CD4-positive, CD25-positive, alpha-beta regulatory T cell (primary cell): Measurements from ENCODE around the gene ELMO1. TPM values are rescaled to one million over a fixed set of nuclear protein-coding genes. Genes with fewer than 3 reads are reported as not detected.
A peak's percentile ranks its signal among the peaks of the same experiment; 100 is the strongest.

ENCODE experiments used
- ATAC-seq, 2 donors: fragments of 150-1000 bp; cut with Tn5 transposase; one replicate each; pipeline ENCODE4 v1.10.0; 2021; ENCODE audit warnings: low read depth in 2 of 2, moderate number of reproducible peaks in 2 of 2, moderate library complexity in 1 of 2
- DNase-seq, 3 donors: peaks; one replicate each; pipeline versions ENCODE4 v3.0.0 to v3.0.0-alpha.2; 2012 to 2022; ENCODE audit warnings: mixed read lengths in 1 of 3
- H3K27ac ChIP-seq: one replicate; pipeline ENCODE4 v1.7.0; 2013; ENCODE audit warnings: mild to moderate bottlenecking, low read length; ENCODE audit not compliant: insufficient read depth, poor library complexity, severe bottlenecking
- H3K27me3 ChIP-seq: one replicate; pipeline ENCODE4 v1.7.0; 2013; ENCODE audit warnings: low read length; ENCODE audit not compliant: control insufficient read depth, insufficient read depth
- H3K36me3 ChIP-seq: one replicate; pipeline ENCODE4 v1.7.0; 2013; ENCODE audit warnings: mild to moderate bottlenecking, low read length, moderate library complexity; ENCODE audit not compliant: control insufficient read depth, insufficient read depth
- H3K4me1 ChIP-seq: 2 replicates; pipeline ENCODE4 v1.7.0; 2013; ENCODE audit warnings: mild to moderate bottlenecking, low read length; ENCODE audit not compliant: insufficient read depth, control insufficient read depth, poor library complexity, severe bottlenecking
- H3K4me3 ChIP-seq: one replicate; pipeline ENCODE4 v1.7.0; 2013; ENCODE audit warnings: low read depth, mild to moderate bottlenecking, low read length, moderate library complexity
- H3K9me3 ChIP-seq, 2 experiments: 1 replicate in 1 of 2; 2 replicates in 1 of 2; pipeline ENCODE4 v1.7.0; 2013; ENCODE audit warnings: low read length in 2 of 2, mild to moderate bottlenecking in 1 of 2, moderate library complexity in 1 of 2; ENCODE audit not compliant: control insufficient read depth in 2 of 2
- H3K27ac Mint-ChIP-seq, 3 donors: one replicate each; pipeline ENCODE4 v1.8.0; 2020 to 2022; ENCODE audit warnings: mild to moderate bottlenecking in 3 of 3, mixed read lengths in 3 of 3, moderate library complexity in 2 of 3
- H3K27me3 Mint-ChIP-seq: one replicate; pipeline ENCODE4 v1.8.0; 2022; ENCODE audit warnings: mild to moderate bottlenecking, mixed read lengths
- H3K36me3 Mint-ChIP-seq: one replicate; pipeline ENCODE4 v1.8.0; 2020; ENCODE audit warnings: mixed read lengths
- H3K4me1 Mint-ChIP-seq, 4 donors: one replicate each; pipeline ENCODE4 v1.8.0; 2020 to 2022; ENCODE audit warnings: mixed read lengths in 4 of 4, mild to moderate bottlenecking in 1 of 4
- H3K4me3 Mint-ChIP-seq, 4 donors: one replicate each; pipeline ENCODE4 v1.8.0; 2020 to 2022; ENCODE audit warnings: mild to moderate bottlenecking in 4 of 4, mixed read lengths in 4 of 4, moderate library complexity in 3 of 4
- H3K9me3 Mint-ChIP-seq, 7 donors: one replicate each; pipeline ENCODE4 v1.8.0; 2020 to 2022; ENCODE audit warnings: mixed read lengths in 7 of 7, mild to moderate bottlenecking in 3 of 7, moderate library complexity in 2 of 7
- polyA plus RNA-seq, 4 donors: library from polyadenylated mRNA; unstranded; fragments of 300-500 nt; fragmentation: Illumina TruSeq; gene quantifications; one replicate each; pipeline ENCODE4 v1.2.3, GENCODE V29; 2021
- total RNA-seq: library from RNA; stranded (reverse); gene quantifications from one replicate; pipeline ENCODE4 v1.2.3, GENCODE V29; 2022

Gene ELMO1
- total and polyA plus RNA-seq, 5 donors from 2014 or later = 39.5 to 162 (median 53.5) TPM

DNA sequence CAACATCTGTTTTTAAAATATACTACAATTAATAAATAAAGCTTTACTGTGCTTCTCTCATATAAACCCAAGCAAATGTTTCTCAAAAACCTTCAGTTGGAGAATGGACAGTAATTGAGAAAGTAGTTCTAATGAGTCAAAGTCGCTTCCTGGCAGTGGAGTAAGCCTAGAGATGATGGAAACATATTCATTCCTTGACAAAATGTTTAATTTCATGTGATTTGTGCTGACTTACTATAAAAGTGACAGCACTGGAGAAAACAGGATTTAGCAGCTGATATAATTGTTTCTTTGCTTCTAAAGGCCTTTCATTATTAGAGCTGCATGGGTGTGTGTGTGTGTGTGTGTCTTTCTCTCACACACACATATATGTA lies 9.0 kb downstream of the ELMO1 start:
- Mint-ChIP-seq H3K27me3 (peaks cover 4% of the 10 kb centered on the region), H3K4me1 (peaks cover 6 to 79% (median 22%) of the 10 kb centered on the region in 4 donors), H3K9me3 (peaks cover 0 to 1% (median 0%) of the 10 kb centered on the region in 7 donors), H3K36me3 (peaks cover 8% of the 10 kb centered on the region), H3K4me3 (peak overlapping the region in 1 of 4 donors; percentile 12), H3K27ac (no peak overlapping the region)
- Histone ChIP-seq H3K9me3 (no peaks in the 10 kb centered on the region), H3K27me3 (no peaks in the 10 kb centered on the region), H3K4me3 (no peak overlapping the region), H3K4me1 (peaks cover 11% of the 10 kb centered on the region), H3K27ac (no peak overlapping the region), H3K36me3 (no peaks in the 10 kb centered on the region)
- ATAC-seq (no peak), DNase-seq (no peak)

DNA sequence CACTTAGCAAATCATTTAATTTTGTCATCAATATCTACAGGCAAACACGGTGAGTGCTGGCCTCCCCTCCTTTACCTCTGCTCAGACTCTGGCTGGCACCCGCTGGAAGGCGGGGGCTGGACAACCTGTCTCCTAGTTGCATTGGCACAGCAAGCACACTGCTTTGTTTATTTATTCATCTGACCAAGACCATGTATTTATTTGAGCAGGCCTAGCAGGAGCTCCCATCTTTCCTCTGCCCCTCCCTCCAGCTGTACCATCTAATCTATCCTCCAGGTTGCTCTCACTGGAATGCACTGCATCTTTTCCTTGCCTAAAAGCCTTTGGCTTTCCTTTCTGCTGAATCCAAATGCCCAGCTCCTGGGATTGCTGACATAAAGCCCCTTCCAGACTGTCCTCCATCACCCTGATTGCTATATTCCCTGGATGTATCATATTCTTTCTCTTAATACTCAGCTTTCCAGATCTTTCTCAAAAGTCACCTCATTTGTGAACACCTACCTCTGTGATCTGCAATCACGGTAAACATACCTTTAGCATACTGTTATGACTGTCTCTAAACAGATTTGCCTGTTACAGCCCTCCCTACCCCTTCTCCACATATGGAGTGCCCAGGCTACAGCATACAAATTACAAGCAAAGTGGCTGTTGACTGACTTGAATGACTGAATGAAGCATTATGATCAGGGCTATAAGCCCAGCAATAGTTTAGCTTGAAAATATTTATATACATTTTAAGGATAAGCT lies 9.6 kb downstream of the ELMO1 start:
- H3K4me1 ChIP-seq = peaks cover 11% of the 10 kb centered on the region
- no peak for ATAC-seq
- Mint-ChIP-seq H3K9me3 (peaks cover 0 to 1% (median 0%) of the 10 kb centered on the region in 7 donors), H3K27ac (peak overlapping the region in 1 of 3 donors; percentile 24), H3K27me3 (peaks cover 4% of the 10 kb centered on the region), H3K36me3 (peaks cover 8% of the 10 kb centered on the region), H3K4me3 (peak overlapping the region in 1 of 4 donors; percentile 10), H3K4me1 (peaks cover 6 to 79% (median 26%) of the 10 kb centered on the region in 4 donors)
- no peak overlapping the region for H3K27ac ChIP-seq
- no peak for DNase-seq
- no peak overlapping the region for H3K4me3 ChIP-seq
- no peaks in the 10 kb centered on the region for H3K9me3 ChIP-seq
- no peaks in the 10 kb centered on the region for H3K36me3 ChIP-seq
- H3K27me3 ChIP-seq = no peaks in the 10 kb centered on the region

DNA sequence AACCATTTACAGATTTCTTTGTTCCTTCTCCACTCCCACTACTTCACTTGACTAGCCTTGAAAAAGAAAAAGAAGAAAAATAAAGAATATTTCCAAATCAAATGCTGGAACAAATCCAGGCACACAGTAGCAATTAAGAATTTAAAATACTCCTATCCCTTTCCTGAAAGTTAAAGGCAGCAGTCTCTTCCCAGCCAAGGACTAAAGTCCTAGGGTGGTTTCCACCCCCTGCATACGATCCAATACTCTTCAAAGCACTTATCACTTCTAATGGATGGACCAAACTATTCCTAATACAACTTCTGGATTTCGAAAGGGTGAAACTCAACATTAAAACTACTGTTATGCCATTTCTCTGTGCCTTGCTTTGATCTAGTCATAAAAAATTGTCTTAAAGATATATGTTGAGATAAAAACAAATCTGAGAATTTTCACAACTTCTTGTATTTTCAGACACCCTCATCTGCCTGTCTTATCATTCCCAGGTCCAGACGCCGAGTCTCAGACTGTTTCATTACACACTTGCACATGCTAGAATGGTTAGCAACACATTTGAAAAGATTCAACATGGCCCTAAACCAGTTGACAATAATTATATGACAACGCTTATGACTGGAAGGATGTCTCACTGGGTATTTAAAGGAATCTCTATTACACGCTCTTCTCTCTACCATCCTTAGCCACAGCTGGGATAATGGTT lies 13.4 kb downstream of the ELMO1 start:
- Mint-ChIP-seq H3K9me3 (peaks cover 0 to 2% (median 0%) of the 10 kb centered on the region in 7 donors), H3K36me3 (peaks cover 14% of the 10 kb centered on the region), H3K27me3 (no peaks in the 10 kb centered on the region), H3K4me1 (peaks cover 6 to 63% (median 18%) of the 10 kb centered on the region in 4 donors), H3K27ac (peak overlapping the region in 1 of 3 donors; percentile 76), H3K4me3 (no peak overlapping the region)
- Histone ChIP-seq H3K4me3 (no peak overlapping the region), H3K27me3 (no peaks in the 10 kb centered on the region), H3K4me1 (peaks cover 4% of the 10 kb centered on the region), H3K27ac (no peak overlapping the region), H3K36me3 (no peaks in the 10 kb centered on the region), H3K9me3 (no peaks in the 10 kb centered on the region)
- no peak for DNase-seq
- no peak for ATAC-seq

DNA sequence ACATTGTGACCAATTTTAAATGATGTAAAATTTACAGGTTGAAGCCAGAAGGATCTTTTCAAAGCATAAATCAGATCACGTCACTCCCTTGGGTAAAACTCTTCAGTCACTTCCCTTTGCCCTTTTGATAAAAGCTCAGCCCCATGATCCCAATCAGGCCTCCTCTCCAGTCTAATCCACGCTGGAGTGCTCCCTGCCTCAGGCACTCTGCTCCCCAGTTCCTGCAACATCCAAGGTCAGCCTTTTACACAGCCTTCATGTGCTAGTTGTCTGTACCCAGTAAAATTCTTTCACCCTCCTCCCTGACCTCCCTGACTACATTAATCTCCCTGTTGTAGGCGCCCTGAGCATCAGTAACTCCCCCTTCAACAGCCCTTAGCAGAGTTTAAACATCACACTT lies 14.1 kb downstream of the ELMO1 start:
- ATAC-seq (no peak), DNase-seq (no peak)
- Mint-ChIP-seq H3K36me3 (peaks cover 21% of the 10 kb centered on the region), H3K4me3 (no peak overlapping the region), H3K9me3 (peaks cover 0 to 2% (median 0%) of the 10 kb centered on the region in 7 donors), H3K27ac (peak overlapping the region in 1 of 3 donors; percentile 76), H3K27me3 (no peaks in the 10 kb centered on the region), H3K4me1 (peaks cover 6 to 56% (median 19%) of the 10 kb centered on the region in 4 donors)
- Histone ChIP-seq H3K4me1 (peaks cover 4% of the 10 kb centered on the region), H3K27me3 (no peaks in the 10 kb centered on the region), H3K36me3 (no peaks in the 10 kb centered on the region), H3K27ac (no peak overlapping the region), H3K9me3 (no peaks in the 10 kb centered on the region), H3K4me3 (no peak overlapping the region)

DNA sequence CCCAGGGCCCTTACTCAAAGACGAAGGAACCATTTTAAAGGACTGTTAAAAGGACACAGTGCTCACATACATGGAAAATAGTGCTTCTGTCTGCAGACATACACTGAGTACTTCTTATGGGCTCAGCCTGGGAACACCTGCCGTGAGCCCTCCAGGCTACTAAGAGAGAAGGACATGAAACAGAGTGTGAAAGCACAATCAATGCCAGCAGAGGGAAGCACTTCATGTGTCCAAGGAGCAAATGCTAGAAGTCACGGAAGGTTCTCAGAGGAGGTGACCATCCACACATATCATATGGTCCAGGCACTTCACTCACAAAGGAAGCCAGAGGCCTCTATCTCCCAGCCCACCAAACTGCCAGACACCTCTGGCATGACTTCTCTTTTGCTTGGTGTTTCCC lies 15.5 kb downstream of the ELMO1 start:
- Mint-ChIP-seq H3K4me1 (peaks cover 0 to 52% (median 18%) of the 10 kb centered on the region in 4 donors), H3K27ac (no peak overlapping the region), H3K36me3 (peaks cover 28% of the 10 kb centered on the region), H3K4me3 (no peak overlapping the region), H3K27me3 (no peaks in the 10 kb centered on the region), H3K9me3 (peaks cover 0 to 2% (median 0%) of the 10 kb centered on the region in 7 donors)
- ATAC-seq = no peak
- Histone ChIP-seq H3K36me3 (no peaks in the 10 kb centered on the region), H3K27ac (no peak overlapping the region), H3K4me3 (no peak overlapping the region), H3K9me3 (no peaks in the 10 kb centered on the region), H3K27me3 (no peaks in the 10 kb centered on the region), H3K4me1 (peaks cover 4% of the 10 kb centered on the region)
- DNase-seq = no peak

DNA sequence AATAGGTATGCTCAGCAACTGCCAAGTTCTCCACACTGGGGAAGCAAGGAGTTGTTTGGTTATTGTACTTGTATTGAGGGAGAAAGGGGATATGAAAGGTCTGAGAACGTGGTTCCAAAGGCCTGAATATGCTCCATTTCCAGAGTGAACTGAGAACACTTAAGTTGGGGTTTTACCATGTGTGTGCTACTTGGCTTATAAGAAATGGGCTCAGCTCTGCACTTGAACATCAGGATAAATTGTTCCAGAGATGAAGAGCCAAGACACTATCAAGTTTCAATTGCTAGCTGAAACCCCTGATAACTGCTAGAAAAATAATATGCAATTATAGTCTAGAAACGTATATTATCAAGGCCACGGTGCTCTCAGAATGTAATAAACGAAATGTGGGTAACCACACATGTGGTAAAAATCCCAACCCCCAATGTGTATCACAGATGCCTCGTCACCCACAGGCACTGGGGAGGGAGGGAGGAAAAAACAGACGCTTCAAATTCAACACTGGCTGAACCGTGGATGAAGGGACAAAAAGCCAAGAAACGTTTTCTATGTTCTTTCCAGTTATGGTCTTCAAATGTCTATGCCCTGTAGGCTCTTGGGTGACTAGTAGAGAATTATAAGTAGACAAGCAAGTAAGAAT lies 16.3 kb downstream of the ELMO1 start:
- H3K36me3 ChIP-seq = no peaks in the 10 kb centered on the region
- H3K9me3 ChIP-seq = no peaks in the 10 kb centered on the region
- H3K27me3 ChIP-seq = no peaks in the 10 kb centered on the region
- peaks cover 26% of the 10 kb centered on the region for H3K36me3 Mint-ChIP-seq
- H3K4me3 ChIP-seq = no peak overlapping the region
- H3K4me3 Mint-ChIP-seq = peak overlapping the region in 1 of 4 donors; percentile 8
- H3K9me3 Mint-ChIP-seq = peaks cover 0 to 2% (median 0%) of the 10 kb centered on the region in 7 donors
- peaks cover 4% of the 10 kb centered on the region for H3K4me1 ChIP-seq
- no peaks in the 10 kb centered on the region for H3K27me3 Mint-ChIP-seq
- ATAC-seq = no peak
- no peak overlapping the region for H3K27ac ChIP-seq
- DNase-seq = no peak
- H3K4me1 Mint-ChIP-seq = peaks cover 0 to 49% (median 17%) of the 10 kb centered on the region in 4 donors
- peak overlapping the region in 2 of 3 donors; percentile 22 to 34 for H3K27ac Mint-ChIP-seq

DNA sequence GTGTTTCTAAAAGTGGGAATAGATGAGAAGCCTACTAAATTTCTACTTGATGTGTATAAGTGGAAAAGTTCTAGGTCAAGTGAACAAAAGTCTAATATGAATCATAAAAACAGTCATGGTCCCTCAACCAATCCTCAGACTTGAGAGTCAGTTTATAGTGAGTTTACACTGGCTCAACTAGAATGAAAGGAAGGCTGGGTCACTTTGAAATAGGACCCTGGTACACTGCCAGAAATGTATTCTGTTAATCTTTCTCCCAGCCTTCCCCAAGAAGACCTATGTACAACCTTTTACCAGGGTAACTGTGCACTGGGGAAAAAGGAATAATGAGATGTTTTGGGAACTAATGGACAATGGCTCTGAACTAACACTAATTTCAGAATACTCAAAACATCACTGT lies 17.3 kb downstream of the ELMO1 start:
- Histone ChIP-seq H3K36me3 (no peaks in the 10 kb centered on the region), H3K27ac (no peak overlapping the region), H3K4me1 (peaks cover 4% of the 10 kb centered on the region), H3K27me3 (no peaks in the 10 kb centered on the region), H3K9me3 (no peaks in the 10 kb centered on the region), H3K4me3 (no peak overlapping the region)
- peaks cover 0 to 47% (median 19%) of the 10 kb centered on the region in 4 donors for H3K4me1 Mint-ChIP-seq
- ATAC-seq = no peak
- H3K27me3 Mint-ChIP-seq = no peaks in the 10 kb centered on the region
- H3K27ac Mint-ChIP-seq = no peak overlapping the region
- H3K36me3 Mint-ChIP-seq = peaks cover 30% of the 10 kb centered on the region
- no peak for DNase-seq
- peaks cover 0 to 2% (median 0%) of the 10 kb centered on the region in 7 donors for H3K9me3 Mint-ChIP-seq
- no peak overlapping the region for H3K4me3 Mint-ChIP-seq
